Smooth muscle cell of the brain vasculature (primary cell): Measurements from ENCODE around the gene OR1B1.
"Not testable (repeated sequence)": the region's sequence is repeated elsewhere in the genome, so short reads cannot be mapped to it uniquely, and the experiment has no call there.

ENCODE experiments used
- DNase-seq: peaks from one replicate; pipeline ENCODE4 v3.0.0-alpha.2; 2012; ENCODE audit warnings: low read depth, low spot score

OR1B1 gene

GRCh38 chr9:122657527-122657926 is at the start of gene OR1B1:
OR1B1 (minus strand) TSS chr9:122657627.
- no peak for DNase-seq

DNA sequence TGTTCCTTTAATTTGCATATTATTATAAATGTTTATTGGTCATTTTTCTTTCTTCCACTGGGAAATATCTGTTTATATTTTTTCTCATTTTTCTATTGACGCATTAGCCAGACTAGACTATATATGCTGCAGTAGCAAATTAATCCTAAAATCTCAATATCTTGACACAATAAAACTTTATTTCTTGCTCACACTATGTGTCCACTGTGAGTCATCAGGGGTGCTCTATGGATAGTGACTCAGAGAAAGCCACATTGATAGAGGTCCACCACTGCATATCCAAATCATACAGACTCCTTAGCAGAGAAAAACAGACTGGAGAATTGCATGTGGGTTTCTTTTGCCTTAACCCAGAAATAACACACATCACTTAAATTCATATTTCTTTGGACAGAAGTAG is 38.3 kb upstream of the OR1B1 start:
- DNase-seq = no peak

- no peak for DNase-seq
Observed at GRCh38 chr9:122684851-122685250, 27.4 kb upstream of the OR1B1 start.

DNA sequence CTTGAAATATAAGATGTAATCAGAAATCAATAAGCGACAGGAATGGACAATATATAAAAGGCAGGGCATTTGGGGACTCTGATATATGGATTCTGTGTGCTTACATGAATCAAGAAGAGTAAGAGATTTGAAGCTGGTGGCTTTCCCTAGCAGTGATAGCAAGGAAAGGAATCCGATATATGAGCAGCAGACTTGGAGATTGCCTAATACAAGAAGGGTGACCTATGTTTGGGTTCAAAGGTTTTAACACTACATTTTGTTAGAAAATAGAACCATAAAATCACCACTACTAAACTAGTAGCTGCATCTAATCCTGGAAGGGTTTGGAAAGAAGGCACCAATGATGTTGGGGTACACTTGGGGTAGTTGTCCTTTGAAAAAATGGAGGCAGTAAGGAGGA is 15.1 kb upstream of the OR1B1 start:
- no peak for DNase-seq

DNA sequence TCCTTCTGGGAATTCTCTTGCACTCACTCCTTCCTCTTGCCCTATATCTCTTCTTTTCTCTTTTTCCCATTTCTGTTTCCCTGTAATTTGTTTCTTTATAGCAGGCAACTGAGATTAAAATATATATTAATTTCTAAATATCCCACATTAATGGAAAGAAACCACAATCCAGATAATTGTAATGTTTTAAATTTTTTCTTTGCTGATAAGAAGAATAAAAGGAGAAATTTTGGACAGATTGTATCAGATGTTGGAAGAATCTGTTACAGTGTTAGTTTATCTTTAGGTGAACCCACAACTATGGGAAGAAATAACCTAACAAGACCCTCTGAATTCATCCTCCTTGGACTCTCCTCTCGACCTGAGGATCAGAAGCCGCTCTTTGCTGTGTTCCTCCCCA is 4.0 kb upstream of the OR1B1 start, which contains the start of gene OR1L1:
Gene OR1L1 (plus strand): TSS at position 301 of the 400 bp plus-strand sequence. CDS start 0 bp downstream, at position 301.
- no peak for DNase-seq

DNA sequence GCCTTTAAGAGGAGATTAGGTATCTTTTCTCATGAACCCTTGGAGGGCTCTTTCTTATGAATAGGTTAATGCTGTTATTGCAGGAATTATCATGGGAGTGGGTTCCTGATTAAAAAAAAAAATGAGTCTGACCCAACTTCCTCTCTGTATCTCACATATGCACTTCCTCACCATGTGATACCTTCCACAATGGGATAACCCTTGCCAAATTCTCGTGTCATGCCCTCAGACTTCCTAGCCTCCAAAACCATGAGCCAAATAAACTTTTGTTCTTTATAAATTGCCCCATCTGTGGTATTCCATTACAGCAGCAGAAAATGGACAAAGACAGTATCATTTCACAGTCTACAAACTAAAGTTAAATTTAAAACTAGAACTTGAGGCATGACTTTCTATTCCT is 1.0 kb downstream of the OR1B1 start:
- no peak for DNase-seq

DNA sequence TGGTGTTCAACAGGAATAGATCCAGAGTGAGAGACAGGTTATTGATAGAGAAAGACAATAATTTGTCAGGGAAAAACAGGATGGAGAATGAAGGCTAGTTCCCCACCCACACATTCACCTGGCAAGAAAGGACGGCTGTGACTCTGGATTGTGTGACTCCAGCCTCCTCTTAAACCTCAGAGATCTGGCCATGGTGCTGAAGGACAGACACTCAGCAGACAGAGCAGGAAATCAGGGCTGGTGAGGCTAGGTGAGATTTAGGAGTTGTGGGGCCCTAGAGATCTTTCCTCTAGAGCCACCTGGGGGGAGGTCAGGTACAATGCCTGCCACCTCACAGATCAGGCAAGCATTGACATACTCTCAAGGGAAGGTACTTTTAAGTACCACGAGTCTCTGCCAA is 15.2 kb downstream of the OR1B1 start:
- DNase-seq = no peak

DNA sequence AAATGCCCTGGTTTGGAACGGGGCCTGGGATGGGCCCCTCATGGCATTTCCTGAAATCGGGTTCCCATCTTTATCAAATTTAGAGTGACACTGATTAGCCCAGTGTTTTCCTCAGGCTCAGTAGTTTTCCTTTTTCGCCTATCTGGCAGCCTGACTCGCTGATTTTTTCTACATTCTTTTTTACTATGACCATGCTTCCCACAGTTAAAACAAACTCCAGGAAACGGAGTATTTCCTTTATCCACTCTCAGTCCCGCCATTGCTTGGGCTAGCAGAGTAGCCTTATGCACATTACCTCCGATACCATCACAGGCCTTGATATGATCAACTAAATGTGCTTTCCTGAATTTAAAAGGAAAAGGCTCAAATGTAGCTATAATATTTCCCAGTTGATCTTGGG is 37.4 kb downstream of the OR1B1 start:
- no peak for DNase-seq

GRCh38 chr9:122614362-122614761 is 43.1 kb downstream of the OR1B1 start, which contains the start of gene OR1Q1:
OR1Q1 (plus strand) TSS chr9:122614738; CDS start chr9:122614738, 0 bp downstream.
- no peak for DNase-seq

DNA sequence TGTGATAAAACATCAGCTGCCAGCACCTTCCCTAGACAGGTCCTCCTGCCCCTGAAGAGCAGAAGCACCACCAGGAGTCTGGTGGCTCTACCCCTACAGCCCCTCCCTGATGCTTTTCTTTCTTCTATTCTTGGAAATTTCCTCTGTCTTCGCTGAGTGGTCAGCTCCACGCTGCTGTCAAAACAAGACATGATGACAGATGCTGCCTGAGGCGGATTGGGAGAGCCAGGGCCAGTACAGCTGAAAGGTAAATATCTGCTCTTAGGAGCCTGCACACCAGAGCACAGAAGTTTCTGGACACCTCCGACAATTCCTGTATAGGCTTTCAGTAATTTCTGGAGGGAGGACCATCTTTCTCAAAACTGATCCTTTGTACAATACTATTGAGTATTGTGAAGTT is 47.6 kb downstream of the OR1B1 start:
- DNase-seq = no peak

GRCh38 chr9:122606587-122606986 is 50.8 kb downstream of the OR1B1 start:
- DNase-seq = no peak

DNA sequence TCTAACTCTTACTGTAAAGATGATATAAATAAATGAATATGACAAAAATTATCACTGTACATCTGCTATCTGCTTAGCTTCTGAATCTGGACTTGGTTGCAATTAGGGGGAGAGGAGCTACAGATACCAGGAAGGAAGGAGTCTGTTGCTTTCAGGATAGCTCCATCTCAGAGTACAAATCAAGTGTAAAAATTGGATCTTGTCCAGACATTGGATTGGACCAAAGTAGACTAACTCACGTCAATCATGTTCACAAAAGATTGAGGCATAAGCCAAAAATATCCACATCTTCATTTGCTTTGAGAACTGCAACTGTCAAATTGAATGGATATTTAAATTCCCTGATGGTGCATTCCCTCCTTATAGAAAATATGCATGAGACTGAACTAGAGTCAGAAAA is 51.7 kb downstream of the OR1B1 start:
- no peak for DNase-seq

DNA sequence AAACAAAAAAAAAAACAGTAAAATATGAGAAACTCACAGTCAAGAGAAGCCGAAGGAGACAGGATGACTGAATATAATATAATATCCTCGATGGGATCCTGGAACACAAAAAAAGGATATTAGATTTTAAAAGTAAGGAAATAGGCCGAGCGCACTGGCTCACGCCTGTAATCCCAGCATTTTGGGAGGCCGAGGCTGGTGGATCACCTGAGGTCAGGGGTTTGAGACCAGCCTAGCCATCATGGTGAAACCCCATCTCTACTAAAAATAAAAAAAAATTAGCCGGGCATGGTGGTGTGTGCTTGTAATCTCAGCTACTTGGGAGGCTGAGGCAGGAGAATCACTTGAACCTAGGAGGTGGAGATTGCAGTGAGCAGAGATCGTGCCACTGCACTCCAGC is 74.1 kb downstream of the OR1B1 start, which contains the start of gene OR1L8:
Gene OR1L8 (minus strand): TSS at position 101 of the 400 bp plus-strand sequence. CDS start 14,907 bp downstream, outside the sequence.
- not testable (repeated sequence) for DNase-seq

- no peak for DNase-seq
Observed at GRCh38 chr9:122580360-122580759, 77.1 kb downstream of the OR1B1 start.

DNA sequence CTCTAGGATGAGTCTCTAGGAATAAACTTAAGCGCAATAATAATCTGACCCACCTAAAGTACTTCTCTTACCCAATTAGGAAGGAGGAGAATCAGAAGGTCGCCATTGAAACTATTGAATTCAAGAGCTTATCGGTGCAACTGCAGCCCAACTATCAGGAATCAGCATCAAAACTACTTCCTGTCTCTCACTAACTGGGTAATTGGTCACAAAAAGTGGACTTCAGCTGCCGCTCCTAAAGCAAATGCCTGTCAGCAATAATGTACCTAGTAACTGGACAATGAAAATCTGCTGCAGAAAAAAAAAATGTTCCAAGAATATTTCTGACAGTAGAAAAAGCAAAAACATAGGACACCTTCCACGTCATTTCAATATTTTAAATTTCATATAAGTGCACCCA is 77.6 kb downstream of the OR1B1 start:
- no peak for DNase-seq
